ENCODE results near the gene SEMA4D. TPM values are rescaled to one million over a fixed set of nuclear protein-coding genes. Genes with fewer than 3 reads are reported as not detected.

SEMA4D gene
- total RNA-seq, 1 experiment from 2014 or later, result 48.4 TPM

- no peak overlapping the region for H3K4me3 ChIP-seq
- DNase-seq, result no peak
- TF ChIP-seq CTCF (conservative IDR thresholded peaks at IDR 0.05) (no peak), EZH2 (IDR thresholded peaks at IDR 0.05; ENCODE audit: low read depth) (no peak)
- no peaks in the 10 kb centered on the region for H3K79me2 ChIP-seq (ENCODE audit: low read depth)
- H3K4me1 ChIP-seq (replicated peaks; ENCODE audit: insufficient read depth), result no peaks in the 10 kb centered on the region
- no peak overlapping the region for H2AFZ ChIP-seq
- ChIA-PET POLR2A (ENCODE audit: unreplicated experiment) (no interaction called here), CTCF (no interaction called here)
- intact Hi-C loops (cut with micrococcal nuclease; ENCODE audit: unreplicated experiment), result no loop called here
- H3K27me3 ChIP-seq (ENCODE audit: insufficient read depth, low read depth), result no peaks in the 10 kb centered on the region
- no peaks in the 10 kb centered on the region for H3K9me3 ChIP-seq (ENCODE audit: insufficient read depth, low read depth)
- no TSS peak for BruUV-seq (replicated peaks)
- no peaks in the 10 kb centered on the region for H3F3A ChIP-seq (ENCODE audit: insufficient read depth, low read depth)
- H4K20me1 ChIP-seq (ENCODE audit: insufficient read depth), result no peaks in the 10 kb centered on the region
- no peaks in the 10 kb centered on the region for H3K9me2 ChIP-seq (ENCODE audit: insufficient read depth)
- no peak overlapping the region for H3K27ac ChIP-seq
- H3K4me2 ChIP-seq, result no peak overlapping the region
- H3K36me3 ChIP-seq (ENCODE audit: low read depth), result no peaks in the 10 kb centered on the region
Measured at GRCh38 chr9:89448381-89448780, 49.5 kb downstream of the SEMA4D start.

- CTCF ChIA-PET, result no interaction called here
- no peak for TF ChIP-seq CTCF (conservative IDR thresholded peaks at IDR 0.05)
- TF ChIP-seq EZH2 (IDR thresholded peaks at IDR 0.05; ENCODE audit: low read depth), result no peak
Measured at GRCh38 chr9:89447416-89447815, 50.5 kb downstream of the SEMA4D start.

GRCh38 chr9:89446961-89447310, 51.0 kb downstream of the SEMA4D start:
- BruUV-seq (replicated peaks), result no TSS peak
- Histone ChIP-seq H3K27ac (no peak overlapping the region), H3K9me3 (ENCODE audit: insufficient read depth, low read depth) (no peaks in the 10 kb centered on the region), H2AFZ (no peak overlapping the region), H4K20me1 (ENCODE audit: insufficient read depth) (no peaks in the 10 kb centered on the region), H3K9me2 (ENCODE audit: insufficient read depth) (no peaks in the 10 kb centered on the region), H3F3A (ENCODE audit: insufficient read depth, low read depth) (no peaks in the 10 kb centered on the region), H3K4me1 (replicated peaks; ENCODE audit: insufficient read depth) (no peaks in the 10 kb centered on the region), H3K79me2 (ENCODE audit: low read depth) (no peaks in the 10 kb centered on the region), H3K4me2 (no peak overlapping the region), H3K27me3 (ENCODE audit: insufficient read depth, low read depth) (no peaks in the 10 kb centered on the region), H3K4me3 (no peak overlapping the region), H3K36me3 (ENCODE audit: low read depth) (no peaks in the 10 kb centered on the region)
- no peak for TF ChIP-seq CTCF (conservative IDR thresholded peaks at IDR 0.05)
- TF ChIP-seq EZH2 (IDR thresholded peaks at IDR 0.05; ENCODE audit: low read depth), result no peak
- CTCF ChIA-PET, result no interaction called here
- intact Hi-C loops (cut with micrococcal nuclease; ENCODE audit: unreplicated experiment), result no loop called here
- no peak for DNase-seq
- POLR2A ChIA-PET (ENCODE audit: unreplicated experiment), result no interaction called here

More at GRCh38 chr9:89447416-89447815, 50.5 kb downstream of the SEMA4D start:
- Histone ChIP-seq H2AFZ (no peak overlapping the region), H3K9me2 (ENCODE audit: insufficient read depth) (no peaks in the 10 kb centered on the region), H3K27ac (no peak overlapping the region), H4K20me1 (ENCODE audit: insufficient read depth) (no peaks in the 10 kb centered on the region), H3K36me3 (ENCODE audit: low read depth) (no peaks in the 10 kb centered on the region), H3K4me2 (no peak overlapping the region), H3F3A (ENCODE audit: insufficient read depth, low read depth) (no peaks in the 10 kb centered on the region), H3K79me2 (ENCODE audit: low read depth) (no peaks in the 10 kb centered on the region), H3K27me3 (ENCODE audit: insufficient read depth, low read depth) (no peaks in the 10 kb centered on the region), H3K4me3 (no peak overlapping the region), H3K4me1 (replicated peaks; ENCODE audit: insufficient read depth) (no peaks in the 10 kb centered on the region), H3K9me3 (ENCODE audit: insufficient read depth, low read depth) (no peaks in the 10 kb centered on the region)
- POLR2A ChIA-PET (ENCODE audit: unreplicated experiment), result no interaction called here
- no peak for DNase-seq
- intact Hi-C loops (cut with micrococcal nuclease; ENCODE audit: unreplicated experiment), result no loop called here
- no TSS peak for BruUV-seq (replicated peaks)

Data from PC-9 (cell line).